GM18505 (cell line): ENCODE data around the gene CCNO.

ENCODE experiments used
- ATAC-seq: cut with Tn5 transposase; IDR thresholded peaks from one replicate; pipeline ENCODE4 v1.9.1; 2021; ENCODE audit not compliant: unreplicated experiment
- POLR2A ChIP-seq: IDR thresholded peaks from 4 replicates; pipeline ENCODE4 v1.6.1; 2011; ENCODE audit warnings: borderline replicate concordance; ENCODE audit not compliant: insufficient read depth, insufficient read length; ENCODE audit errors: extremely low read depth

Gene CCNO

DNA sequence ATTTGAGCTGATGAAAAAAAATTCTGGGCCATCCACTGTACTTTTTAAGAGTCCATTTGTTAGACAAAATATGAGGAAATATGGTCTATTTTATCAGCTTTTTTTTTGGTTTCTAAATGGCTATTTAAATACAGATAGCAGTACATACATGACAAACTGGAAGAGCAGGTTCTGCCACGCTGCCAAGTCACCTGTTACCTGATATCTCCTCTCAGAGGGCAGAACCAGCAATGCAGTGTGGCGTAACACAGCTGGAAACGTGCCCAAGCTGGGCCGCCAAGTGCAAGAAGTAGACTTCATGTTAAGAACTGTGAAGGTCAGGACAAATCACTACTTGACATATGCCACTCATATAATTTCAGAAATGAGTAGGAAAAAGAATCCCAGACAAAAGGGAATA lies 14.4 kb downstream of the CCNO start:
- ATAC-seq: no peak
- no peak for TF ChIP-seq POLR2A

DNA sequence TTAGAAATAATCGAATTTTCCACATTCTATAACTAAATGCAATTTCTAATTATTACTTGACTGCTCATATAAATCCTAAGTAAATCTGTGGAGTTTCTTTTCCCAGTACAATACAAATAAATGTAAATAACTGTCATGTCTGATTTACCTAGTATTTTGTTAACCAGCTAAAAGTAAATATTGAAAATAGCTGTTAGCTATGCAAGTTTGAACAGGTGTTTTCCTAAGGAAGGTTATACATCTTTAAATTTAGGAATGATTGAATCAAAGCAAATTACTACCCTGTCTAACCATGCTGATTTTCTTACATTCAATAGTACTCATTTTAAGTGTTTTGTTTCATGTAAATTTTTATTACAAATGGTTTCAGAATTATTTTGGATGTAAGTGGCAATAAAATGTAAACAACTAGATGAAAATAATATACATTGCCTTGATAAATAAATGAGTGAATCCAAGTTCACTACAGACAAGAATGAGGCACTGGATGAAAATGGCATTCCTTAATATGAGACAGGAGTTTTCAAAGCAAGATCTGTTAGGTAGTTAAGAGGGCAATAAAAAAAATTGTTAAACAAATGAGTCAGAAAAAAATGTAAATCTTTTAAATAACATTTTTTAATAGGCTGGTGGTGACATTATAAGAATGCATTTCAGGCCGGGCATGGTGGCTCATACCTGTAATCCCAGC lies 22.1 kb downstream of the CCNO start:
- TF ChIP-seq POLR2A: no peak
- ATAC-seq: no peak

DNA sequence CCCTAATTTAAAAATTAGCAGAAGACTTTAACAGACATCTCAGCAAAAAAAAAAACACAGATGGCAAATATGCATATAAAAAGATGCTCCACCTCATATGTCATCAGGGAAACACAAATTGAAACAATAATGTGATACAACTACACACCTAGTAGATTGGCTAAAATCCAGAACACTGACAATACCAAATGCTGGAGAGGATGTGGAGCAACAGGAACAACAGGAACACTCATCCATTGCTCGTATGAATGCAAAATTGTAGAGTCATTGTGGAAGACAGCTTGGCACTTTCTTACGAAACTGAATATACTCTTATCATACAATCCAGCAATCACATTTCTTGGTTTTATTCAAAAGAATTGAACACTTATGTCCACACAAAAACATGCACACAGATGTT lies 28.4 kb downstream of the CCNO start:
- ATAC-seq: no peak

DNA sequence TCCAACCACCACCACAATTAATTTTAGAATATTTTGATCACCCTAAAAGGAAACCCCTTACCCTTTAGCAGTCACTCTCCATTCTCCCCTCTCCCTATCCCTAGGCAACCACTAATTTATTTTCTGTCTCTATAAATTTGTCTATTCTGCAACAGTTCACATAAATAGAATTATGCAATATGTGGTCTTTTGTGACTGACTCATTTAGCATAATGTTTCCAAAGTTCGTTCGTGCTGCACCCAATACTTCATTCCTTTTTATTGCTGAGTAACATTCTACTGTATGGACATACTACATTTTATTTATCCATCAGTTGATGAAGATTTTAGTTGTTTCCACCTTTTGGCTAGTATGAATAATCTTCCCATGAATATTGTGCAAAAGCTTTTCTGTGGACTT lies 42.2 kb downstream of the CCNO start:
- no peak for TF ChIP-seq POLR2A
- ATAC-seq: no peak

More for the DNA sequence above, 28.4 kb downstream of the CCNO start:
- no peak for TF ChIP-seq POLR2A

DNA sequence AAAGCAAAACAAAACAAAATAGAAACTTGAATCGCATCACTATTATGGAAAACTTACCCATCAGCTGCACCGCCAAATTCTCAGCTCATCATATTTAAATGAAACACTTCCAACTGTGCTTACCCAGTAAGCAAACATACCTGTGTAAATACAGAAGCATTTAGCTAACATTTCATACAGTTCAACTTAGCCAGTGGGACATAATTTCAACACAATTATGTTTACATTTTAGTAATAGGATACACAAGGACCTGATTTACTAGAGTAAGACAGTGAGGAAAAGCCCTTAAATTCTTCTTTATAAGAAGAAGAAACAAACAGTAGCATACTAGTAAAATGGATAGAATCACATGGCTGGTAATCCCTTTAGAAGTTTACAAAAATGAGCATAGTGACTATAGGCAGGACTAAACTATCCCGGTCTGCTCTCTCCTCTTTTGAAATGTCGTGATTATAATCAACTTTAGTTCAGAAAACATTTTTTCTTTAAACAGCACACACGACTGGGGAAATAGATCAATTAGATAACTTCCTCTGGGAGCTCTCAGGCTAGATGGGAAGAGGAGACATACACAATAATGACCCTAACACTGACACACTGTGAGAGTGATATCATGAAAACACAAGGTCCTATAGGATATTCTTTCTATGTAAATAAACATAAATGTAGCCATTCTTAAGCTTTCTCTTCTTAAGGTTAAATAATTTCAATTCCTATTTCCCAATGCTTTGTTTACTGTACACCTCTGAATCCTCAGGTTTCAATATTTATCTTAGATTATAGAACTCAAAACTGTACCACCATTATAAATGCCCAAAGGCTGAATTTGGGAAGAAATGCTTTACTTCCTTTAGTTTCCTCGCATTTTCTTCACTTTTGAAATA lies 44.5 kb downstream of the CCNO start:
- ATAC-seq: no peak
- no peak for TF ChIP-seq POLR2A

DNA sequence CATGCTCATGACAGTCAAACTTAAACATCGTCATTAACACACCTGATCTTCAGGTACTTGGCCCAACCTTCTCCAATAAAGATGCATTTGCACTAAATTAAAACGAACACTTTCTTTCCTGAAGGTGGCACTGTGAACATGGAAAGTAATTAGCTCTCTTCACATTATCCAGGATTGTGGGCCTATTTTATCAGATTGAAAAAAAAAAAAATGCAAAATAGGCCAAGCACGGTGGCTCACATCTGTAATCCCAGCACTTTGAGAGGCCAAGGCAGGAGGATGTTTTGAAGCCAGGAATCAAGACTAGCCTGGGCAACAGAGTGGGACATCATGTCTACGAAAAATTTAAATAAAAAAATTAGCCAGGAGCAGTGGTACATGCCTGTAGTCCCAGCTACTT lies 46.0 kb downstream of the CCNO start:
- no peak for TF ChIP-seq POLR2A
- ATAC-seq: no peak
